Cardiac septum (tissue), 1 donor: Measurements from ENCODE around the gene DOK4. TPM values are rescaled to one million over a fixed set of nuclear protein-coding genes. Genes with fewer than 3 reads are reported as not detected.

Experiments
- DNase-seq: peaks from one replicate; pipeline ENCODE4 v3.0.0-alpha.2; 2020; ENCODE audit warnings: low spot score
- intact Hi-C: fragments of 100-400 bp; cut with DNase I; formaldehyde crosslinking; loops from one replicate; pipeline ENCODE4 v1.14.0; 2022
- total RNA-seq: library from RNA; stranded (reverse); fragmentation: NEBNext Ultra II Directional; extraction: Animal tissue kit (Norgen Biotek cat#: 25700); gene quantifications from one replicate; pipeline ENCODE4 v1.2.1, GENCODE V29; 2021
- donor health status: DM: no; HTN: no; CAD: no.

The DOK4 gene
- total RNA-seq, 1 donor from 2014 or later: 11.5 TPM

DNA sequence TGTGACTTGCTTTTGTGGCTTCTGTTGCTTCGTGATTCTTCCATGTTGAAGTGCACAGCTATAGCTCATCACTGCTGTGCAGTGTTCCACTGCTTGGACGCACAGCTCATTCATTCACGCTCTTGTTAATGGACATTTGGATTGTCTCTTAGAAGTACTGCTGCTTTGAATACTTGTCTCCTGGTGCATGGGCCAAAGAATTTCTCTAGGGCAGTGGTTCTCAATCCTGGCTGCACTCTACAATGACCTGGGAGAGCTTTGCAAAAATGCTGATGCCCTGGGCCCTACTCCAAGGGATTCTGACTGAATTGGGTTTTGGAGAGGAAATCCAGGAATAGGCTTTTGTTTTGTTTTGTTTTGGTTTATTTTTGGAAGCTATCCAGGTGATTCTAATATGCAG lies 61.7 kb downstream of the DOK4 start:
- intact Hi-C loops: no loop called here
- DNase-seq: no peak

DNA sequence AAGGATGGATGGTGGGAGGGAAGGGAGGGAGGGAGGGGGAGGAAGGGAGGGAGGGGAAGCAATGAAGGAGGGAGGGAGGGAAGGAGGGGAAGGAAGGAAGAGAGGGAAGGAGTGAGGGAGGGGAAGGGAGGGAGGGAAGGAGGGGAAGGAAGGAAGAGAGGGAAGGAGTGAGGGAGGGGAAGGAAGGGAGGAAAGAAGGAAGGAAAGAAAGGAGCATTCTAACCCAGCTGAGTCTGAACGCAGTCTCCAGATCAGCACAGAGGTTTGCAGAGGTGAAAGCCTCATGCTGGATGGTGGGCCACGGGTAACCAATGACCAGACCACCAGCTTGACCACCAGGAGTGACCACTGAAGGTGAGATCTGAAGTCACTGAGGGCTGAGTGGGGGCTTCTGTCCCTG lies 63.1 kb downstream of the DOK4 start:
- intact Hi-C loops: no loop called here
- DNase-seq: no peak

DNA sequence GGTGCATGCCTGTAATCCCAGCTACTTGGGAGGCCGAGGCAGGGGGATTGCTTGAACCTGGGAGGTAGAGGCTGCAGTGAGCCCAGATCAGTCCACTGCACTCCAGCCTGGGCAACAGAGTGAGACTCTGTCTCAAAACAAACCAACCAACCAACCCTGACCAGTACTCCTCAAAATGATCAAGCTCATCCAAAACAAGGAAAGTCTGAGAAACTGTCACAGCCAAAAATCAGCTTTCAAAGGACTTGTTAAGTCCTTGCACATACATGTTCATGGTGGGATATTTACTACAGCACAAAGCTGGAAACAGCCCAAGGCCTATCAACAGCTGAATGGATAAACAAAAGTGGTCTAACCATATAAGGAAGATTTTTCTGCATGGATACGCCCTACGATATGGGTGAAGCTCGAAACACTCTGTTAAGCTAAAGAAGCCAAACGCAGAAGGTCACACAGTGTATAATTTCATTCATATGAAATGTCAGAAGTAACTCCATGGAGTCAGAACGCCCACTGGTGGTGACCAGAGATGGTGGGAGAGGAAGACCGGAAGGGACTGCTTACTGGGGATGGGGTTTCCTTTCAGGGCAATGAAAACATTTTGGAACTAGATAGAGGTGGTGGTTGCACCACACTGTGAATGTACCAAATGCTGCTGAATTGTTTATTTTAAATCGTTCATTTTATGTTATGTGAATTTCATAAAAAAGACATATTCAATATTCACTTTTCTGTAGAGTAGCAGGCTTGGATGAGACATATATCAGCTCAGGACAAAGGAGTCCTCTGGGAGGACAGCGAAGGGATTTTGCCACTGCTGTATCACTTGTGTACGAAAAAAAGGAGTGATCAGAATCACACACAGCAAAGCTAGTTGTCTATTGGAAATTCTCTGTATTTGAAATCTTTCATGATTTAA lies 64.0 kb downstream of the DOK4 start:
- DNase-seq: no peak
- intact Hi-C loops: no loop called here

Other genes starting within 250 kb of the DOK4 start
- 41.5 TPM for gene ARL2BP, start 241.2 kb downstream of the DOK4 start, total RNA-seq
- gene PLLP, start 201.8 kb downstream of the DOK4 start, total RNA-seq: 1.2 TPM
- gene CCL22, start 127.7 kb downstream of the DOK4 start, total RNA-seq: not detected
- 8.7 TPM for gene CX3CL1, start 114.0 kb downstream of the DOK4 start, total RNA-seq
- gene CCL17, start 81.7 kb downstream of the DOK4 start, total RNA-seq: not detected
- 60.1 TPM for gene CIAPIN1, start 39.1 kb downstream of the DOK4 start, total RNA-seq
- gene COQ9, start 39.0 kb downstream of the DOK4 start, total RNA-seq: 156 TPM
- gene POLR2C, start 23.8 kb downstream of the DOK4 start, total RNA-seq: 46.9 TPM
- 5.5 TPM for gene CCDC102A, start 50.1 kb upstream of the DOK4 start, total RNA-seq
- 0.35 TPM for gene ADGRG5, start 56.1 kb upstream of the DOK4 start, total RNA-seq
- gene ADGRG1, start 142.1 kb upstream of the DOK4 start, total RNA-seq: 15.9 TPM
- gene ADGRG3, start 181.8 kb upstream of the DOK4 start, total RNA-seq: 1.0 TPM
- gene DRC7, start 208.3 kb upstream of the DOK4 start, total RNA-seq: not detected
- 8.9 TPM for gene KATNB1, start 249.3 kb upstream of the DOK4 start, total RNA-seq